ENCODE results near the gene NPEPL1. TPM values are rescaled to one million over a fixed set of nuclear protein-coding genes. Genes with fewer than 3 reads are reported as not detected.
A peak's percentile ranks its signal among the peaks of the same experiment; 100 is the strongest.

Gene NPEPL1
- total RNA-seq, 1 donor from 2014 or later, result 41.6 TPM

GRCh38 chr20:58665606-58666005, 27.0 kb upstream of the NPEPL1 start:
- no peak for DNase-seq
- no peak for TF ChIP-seq CTCF (IDR thresholded peaks at IDR 0.05)
- Histone ChIP-seq H3K36me3 (peaks cover 57% of the 10 kb centered on the region), H3K27ac (no peak overlapping the region), H3K27me3 (no peaks in the 10 kb centered on the region), H3K9me3 (no peaks in the 10 kb centered on the region), H3K4me3 (no peak overlapping the region), H3K4me1 (peaks cover 9% of the 10 kb centered on the region)
- intact Hi-C loops (cut with DNase I), result no loop called here
- ATAC-seq, result no peak

GRCh38 chr20:58666702-58667101, 25.9 kb upstream of the NPEPL1 start:
- H3K9me3 ChIP-seq, result no peaks in the 10 kb centered on the region
- intact Hi-C loops (cut with DNase I), result no loop called here
- H3K4me3 ChIP-seq, result no peak overlapping the region
- DNase-seq (no peak), ATAC-seq (no peak)
- peaks cover 6% of the 10 kb centered on the region for H3K4me1 ChIP-seq
- H3K27ac ChIP-seq, result no peak overlapping the region
- TF ChIP-seq CTCF (IDR thresholded peaks at IDR 0.05), result no peak
- peaks cover 56% of the 10 kb centered on the region for H3K36me3 ChIP-seq
- H3K27me3 ChIP-seq, result no peaks in the 10 kb centered on the region

GRCh38 chr20:58667975-58668374, 24.6 kb upstream of the NPEPL1 start:
- no peak overlapping the region for H3K27ac ChIP-seq
- DNase-seq (no peak), ATAC-seq (peak; percentile 69)
- H3K36me3 ChIP-seq, result peaks cover 63% of the 10 kb centered on the region
- no peaks in the 10 kb centered on the region for H3K9me3 ChIP-seq
- intact Hi-C loops (cut with DNase I), result no loop called here
- no peaks in the 10 kb centered on the region for H3K27me3 ChIP-seq
- H3K4me3 ChIP-seq, result no peak overlapping the region
- no peak for TF ChIP-seq CTCF (IDR thresholded peaks at IDR 0.05)
- no peaks in the 10 kb centered on the region for H3K4me1 ChIP-seq

- H3K27ac ChIP-seq, result no peak overlapping the region
- H3K36me3 ChIP-seq, result peaks cover 68% of the 10 kb centered on the region
- ATAC-seq (no peak), DNase-seq (no peak)
- no peak for TF ChIP-seq CTCF (IDR thresholded peaks at IDR 0.05)
- no peak overlapping the region for H3K4me3 ChIP-seq
- H3K4me1 ChIP-seq, result no peaks in the 10 kb centered on the region
- intact Hi-C loops (cut with DNase I), result no loop called here
- no peaks in the 10 kb centered on the region for H3K9me3 ChIP-seq
- H3K27me3 ChIP-seq, result no peaks in the 10 kb centered on the region
Observed at GRCh38 chr20:58668901-58669286, 23.7 kb upstream of the NPEPL1 start.

GRCh38 chr20:58669287-58670006, 23.2 kb upstream of the NPEPL1 start:
- H3K36me3 ChIP-seq, result peaks cover 68% of the 10 kb centered on the region
- no peaks in the 10 kb centered on the region for H3K4me1 ChIP-seq
- intact Hi-C loops (cut with DNase I), result no loop called here
- no peak for TF ChIP-seq CTCF (IDR thresholded peaks at IDR 0.05)
- H3K9me3 ChIP-seq, result no peaks in the 10 kb centered on the region
- no peak overlapping the region for H3K4me3 ChIP-seq
- no peaks in the 10 kb centered on the region for H3K27me3 ChIP-seq
- ATAC-seq (peak; percentile 72), DNase-seq (peak; percentile 67)
- H3K27ac ChIP-seq, result no peak overlapping the region

GRCh38 chr20:58670102-58670501, 22.5 kb upstream of the NPEPL1 start:
- Histone ChIP-seq H3K27me3 (no peaks in the 10 kb centered on the region), H3K27ac (no peak overlapping the region), H3K9me3 (no peaks in the 10 kb centered on the region), H3K4me3 (no peak overlapping the region), H3K36me3 (peaks cover 71% of the 10 kb centered on the region), H3K4me1 (no peaks in the 10 kb centered on the region)
- intact Hi-C loops (cut with DNase I), result no loop called here
- ATAC-seq (no peak), DNase-seq (no peak)
- TF ChIP-seq CTCF (IDR thresholded peaks at IDR 0.05), result no peak

Data from upper lobe of right lung (tissue), 1 donor.